HCT116 (cell line): ENCODE data around the gene NDUFS6. TPM values are rescaled to one million over a fixed set of nuclear protein-coding genes. Genes with fewer than 3 reads are reported as not detected.

Source experiments
- ATAC-seq: fragments of 200-7000 bp; cut with Tn5 transposase; 2 replicates; pipeline ENCODE4 v1.9.1; 2020; ENCODE audit warnings: mild to moderate bottlenecking, moderate library complexity
- BruUV-seq: library from RNA; stranded (reverse); fragments of 400-500 nt; replicated peaks from 2 replicates; lab custom pipeline; 2021; lab: Mats Ljungman, UMichigan
- CTCF ChIA-PET: fragments of 300-600 bp; sonication (Branson Sonifier 250); formaldehyde crosslinking; loops from one replicate; lab custom pipeline; 2021; ENCODE audit warnings: antibody characterized with exemption; lab: Charles Lee
- POLR2A ChIA-PET: fragments of 300-600, 350-600 bp; sonication (Branson Sonifier 250); formaldehyde crosslinking; loops from one replicate; lab custom pipeline; 2021; ENCODE audit warnings: antibody characterized with exemption; lab: Charles Lee
- RAD21 ChIA-PET, 2 experiments: fragments of 300-600 bp; sonication (Branson Sonifier 250); formaldehyde crosslinking; loops; one replicate each; lab custom pipeline; 2023; ENCODE audit warnings: low total read pairs in 2 of 2; ENCODE audit not compliant: uncharacterized antibody in 2 of 2, unreplicated experiment in 2 of 2, low non-redundant PET in 1 of 2; lab: Charles Lee
- DNase-seq: peaks from one replicate; pipeline ENCODE4 v3.0.0-alpha.2; 2010; ENCODE audit warnings: low read depth, low spot score
- H2AFZ ChIP-seq: fragments of 200-600 bp; shearing (Covaris generic), sonication (generic); 2 replicates; pipeline ENCODE4 v1.6.1; 2017; ENCODE audit warnings: low read depth, mixed run types, mixed read lengths, antibody characterized with exemption, low read length; ENCODE audit not compliant: poor library complexity, severe bottlenecking
- H3K27ac ChIP-seq: 2 replicates; pipeline ENCODE4 v1.5.1; 2012; ENCODE audit warnings: low read depth, low read length
- H3K27me3 ChIP-seq: fragments of 200-600 bp; sonication (generic); 2 replicates; pipeline ENCODE4 v1.6.1; 2016; ENCODE audit warnings: mixed run types, low read length, mixed read lengths; ENCODE audit not compliant: insufficient read depth
- H3K36me3 ChIP-seq, 2 experiments: fragments of 200-500 bp in 1 of 2; fragments of 200-600 bp in 1 of 2; sonication (Bioruptor generic) in 1 of 2; sonication (generic) in 1 of 2; 2 replicates each; pipeline versions ENCODE4 v1.5.1 to v1.6.1; 2014 to 2016; ENCODE audit warnings: low read length in 2 of 2, inconsistent platforms in 1 of 2, mixed read lengths in 1 of 2, mixed run types in 1 of 2; ENCODE audit not compliant: insufficient read depth in 2 of 2, control insufficient read depth in 1 of 2
- H3K4me1 ChIP-seq, 2 experiments: fragments of 200-600 bp in 1 of 2; sonication (generic) in 1 of 2; 2 replicates each; pipeline versions ENCODE4 v1.5.1 to v1.6.1; 2012 to 2017; ENCODE audit warnings: low read length in 2 of 2, inconsistent platforms in 1 of 2, mild to moderate bottlenecking in 1 of 2, mixed read lengths in 1 of 2, mixed run types in 1 of 2, moderate library complexity in 1 of 2; ENCODE audit not compliant: insufficient read depth in 2 of 2, control insufficient read depth in 1 of 2
- H3K4me2 ChIP-seq: fragments of 200-600 bp; sonication (generic); 2 replicates; pipeline ENCODE4 v1.6.1; 2017; ENCODE audit warnings: mixed run types, low read length, mixed read lengths
- H3K4me3 ChIP-seq, 2 experiments: fragments of 200-600 bp in 1 of 2; sonication (generic) in 1 of 2; replicated peaks in 1 of 2; 2 replicates each; pipeline ENCODE4 v1.5.1; 2011 to 2016; ENCODE audit warnings: low read length in 2 of 2, control low read depth in 1 of 2, low read depth in 1 of 2, mild to moderate bottlenecking in 1 of 2, mixed read lengths in 1 of 2, mixed run types in 1 of 2
- H3K79me2 ChIP-seq: fragments of 200-600 bp; sonication (generic); 2 replicates; pipeline ENCODE4 v1.6.1; 2017; ENCODE audit warnings: mild to moderate bottlenecking, mixed run types, low read length, moderate library complexity, mixed read lengths; ENCODE audit not compliant: insufficient read depth
- H3K9ac ChIP-seq: fragments of 200-600 bp; sonication (generic); 2 replicates; pipeline ENCODE4 v1.6.1; 2016; ENCODE audit warnings: low read length, mixed read lengths
- H3K9me2 ChIP-seq: fragments of 200-600 bp; sonication (generic), shearing (Covaris generic); 2 replicates; pipeline ENCODE4 v1.6.1; 2017; ENCODE audit warnings: mixed run types, mild to moderate bottlenecking, moderate library complexity; ENCODE audit not compliant: insufficient read depth
- H3K9me3 ChIP-seq, 2 experiments: fragments of 200-500 bp in 1 of 2; fragments of 200-600 bp in 1 of 2; sonication (Bioruptor generic) in 1 of 2; sonication (generic) in 1 of 2; 2 replicates each; pipeline ENCODE4 v1.6.1; 2014 to 2017; ENCODE audit warnings: low read length in 2 of 2, mixed read lengths in 2 of 2, inconsistent platforms in 1 of 2, low read depth in 1 of 2, mild to moderate bottlenecking in 1 of 2, mixed run types in 1 of 2, moderate library complexity in 1 of 2; ENCODE audit not compliant: control insufficient read depth in 1 of 2, insufficient read depth in 1 of 2
- H4K20me1 ChIP-seq: fragments of 200-600 bp; sonication (generic), shearing (Covaris generic); 2 replicates; pipeline ENCODE4 v1.6.1; 2017; ENCODE audit warnings: mixed run types, mild to moderate bottlenecking, moderate library complexity; ENCODE audit not compliant: insufficient read depth
- ATF3 ChIP-seq: IDR thresholded peaks from 2 replicates; pipeline ENCODE4 v1.6.1; 2012
- CEBPB ChIP-seq: IDR thresholded peaks from 2 replicates; pipeline ENCODE4 v1.6.1; 2012; ENCODE audit warnings: low read depth
- EGR1 ChIP-seq: IDR thresholded peaks from 2 replicates; pipeline ENCODE4 v1.6.1; 2012; ENCODE audit warnings: low read depth
- ELF1 ChIP-seq: IDR thresholded peaks from 2 replicates; pipeline ENCODE4 v1.6.1; 2012; ENCODE audit warnings: low read depth, borderline replicate concordance
- EZH2phosphoT487 ChIP-seq: fragments of 200-600 bp; IDR thresholded peaks from 2 replicates; pipeline ENCODE4 v1.6.1; 2018; ENCODE audit warnings: antibody characterized with exemption, borderline replicate concordance
- FOSL1 ChIP-seq: IDR thresholded peaks from 2 replicates; pipeline ENCODE4 v1.6.1; 2012; ENCODE audit warnings: low read depth
- POLR2A ChIP-seq: IDR thresholded peaks from 2 replicates; pipeline ENCODE4 v1.7.0; 2011; ENCODE audit warnings: borderline replicate concordance; ENCODE audit not compliant: insufficient read depth, insufficient read length; ENCODE audit errors: extremely low read depth
- POLR2AphosphoS5 ChIP-seq: IDR thresholded peaks from 2 replicates; pipeline ENCODE4 v1.6.1; 2011; ENCODE audit warnings: mild to moderate bottlenecking, low read depth, low read length, moderate library complexity
- RAD21 ChIP-seq: IDR thresholded peaks from 2 replicates; pipeline ENCODE4 v1.6.1; 2012; ENCODE audit warnings: low read depth, mild to moderate bottlenecking
- REST ChIP-seq: IDR thresholded peaks from 2 replicates; pipeline ENCODE4 v1.6.1; 2012; ENCODE audit warnings: low read depth
- SIN3A ChIP-seq: IDR thresholded peaks from 2 replicates; pipeline ENCODE4 v1.6.1; 2012; ENCODE audit warnings: low read depth
- SP1 ChIP-seq: IDR thresholded peaks from 2 replicates; pipeline ENCODE4 v1.6.1; 2012; ENCODE audit warnings: low read depth
- SRF ChIP-seq: IDR thresholded peaks from 2 replicates; pipeline ENCODE4 v1.6.1; 2012; ENCODE audit warnings: low read depth
- TCF7L2 ChIP-seq: IDR thresholded peaks from 2 replicates; pipeline ENCODE4 v1.7.0; 2011; ENCODE audit warnings: borderline replicate concordance, inconsistent platforms; ENCODE audit not compliant: insufficient read depth, insufficient read length; ENCODE audit errors: extremely low read depth
- intact Hi-C: fragments of 100-400 bp; cut with micrococcal nuclease; formaldehyde crosslinking; loops from 2 replicates; pipeline ENCODE4 v1.10.0; 2022
- total RNA-seq: library from RNA; stranded (reverse); gene quantifications from one replicate; pipeline ENCODE4 v1.2.1, GENCODE V29; 2021; ENCODE audit not compliant: unreplicated experiment
- TF ChIP-seq, protein P1 (sequence below): IDR thresholded peaks from 2 replicates; pipeline ENCODE4 v1.6.1; 2012

The NDUFS6 gene
- total RNA-seq, 1 experiment from 2014 or later: 43.8 TPM

GRCh38 chr5:1858436-1858835 is 57.2 kb downstream of the NDUFS6 start:
- POLR2A ChIA-PET: no interaction called here
- Histone ChIP-seq H3K36me3 (no peaks in the 10 kb centered on the region), H3K4me2 (no peak overlapping the region), H3K9me2 (no peaks in the 10 kb centered on the region), H3K27me3 (no peaks in the 10 kb centered on the region), H3K9ac (no peak overlapping the region), H3K9me3 (no peaks in the 10 kb centered on the region), H3K4me3 (no peak overlapping the region), H3K79me2 (no peaks in the 10 kb centered on the region), H3K27ac (no peak overlapping the region), H2AFZ (no peak overlapping the region), H3K4me1 (no peaks in the 10 kb centered on the region), H4K20me1 (no peaks in the 10 kb centered on the region)
- no TSS peak for BruUV-seq
- intact Hi-C loops: no loop called here
- CTCF ChIA-PET: no interaction called here
- DNase-seq (no peak), ATAC-seq (no peak)
- RAD21 ChIA-PET: no interaction called here
- TF ChIP-seq CEBPB: no peak
- no peak for TF ChIP-seq SRF
- no peak for TF ChIP-seq POLR2A
- no peak for TF ChIP-seq ELF1
- TF ChIP-seq EGR1: no peak
- TF ChIP-seq FOSL1: no peak
- TF ChIP-seq POLR2AphosphoS5: no peak
- TF ChIP-seq SP1: no peak
- no peak for TF ChIP-seq SIN3A
- no peak for TF ChIP-seq RAD21
- TF ChIP-seq, protein P1, sequence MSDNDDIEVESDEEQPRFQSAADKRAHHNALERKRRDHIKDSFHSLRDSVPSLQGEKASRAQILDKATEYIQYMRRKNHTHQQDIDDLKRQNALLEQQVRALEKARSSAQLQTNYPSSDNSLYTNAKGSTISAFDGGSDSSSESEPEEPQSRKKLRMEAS: no peak
- no peak for TF ChIP-seq EZH2phosphoT487
- no peak for TF ChIP-seq ATF3

DNA sequence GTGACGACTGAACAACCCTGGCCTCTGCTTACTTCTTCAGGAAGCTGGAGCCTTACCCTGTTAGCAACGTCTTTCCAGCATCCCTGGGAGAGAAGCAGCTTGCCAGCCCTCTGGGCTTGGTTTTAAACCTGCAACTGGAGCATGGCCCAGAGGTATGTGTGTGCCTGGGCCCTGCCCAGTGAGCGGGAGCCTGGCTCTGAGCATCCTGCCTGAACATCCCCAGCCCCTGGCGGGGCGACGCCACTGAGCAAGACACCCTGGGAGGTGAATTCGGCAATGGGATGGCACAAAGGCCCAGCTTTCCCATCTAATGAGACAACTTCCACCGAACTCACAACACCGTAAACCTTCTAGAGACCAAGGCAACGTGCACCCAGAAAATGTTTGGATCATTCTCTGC is 57.9 kb downstream of the NDUFS6 start:
- DNase-seq: no peak
- H3K9me3 ChIP-seq: no peaks in the 10 kb centered on the region
- no TSS peak for BruUV-seq
- ChIA-PET POLR2A (no interaction called here), RAD21 (no interaction called here), CTCF (no interaction called here)
- H4K20me1 ChIP-seq: no peaks in the 10 kb centered on the region
- no peak for ATAC-seq
- H3K9me2 ChIP-seq: no peaks in the 10 kb centered on the region
- no peak overlapping the region for H3K27ac ChIP-seq
- no peaks in the 10 kb centered on the region for H3K4me1 ChIP-seq
- H3K4me3 ChIP-seq: no peak overlapping the region
- H3K36me3 ChIP-seq: no peaks in the 10 kb centered on the region
- no peak overlapping the region for H3K4me2 ChIP-seq
- H2AFZ ChIP-seq: no peak overlapping the region
- intact Hi-C loops: no loop called here
- no peak overlapping the region for H3K9ac ChIP-seq
- H3K79me2 ChIP-seq: no peaks in the 10 kb centered on the region
- H3K27me3 ChIP-seq: no peaks in the 10 kb centered on the region
- no peak for TF ChIP-seq REST
- TF ChIP-seq, protein P1: no peak
- no peak for TF ChIP-seq TCF7L2
- no peak for TF ChIP-seq SRF
- no peak for TF ChIP-seq ATF3
- TF ChIP-seq POLR2A: no peak
- no peak for TF ChIP-seq POLR2AphosphoS5
